Endothelial cell (in vitro differentiated cells): Measurements from ENCODE around the gene NDST1. TPM values are rescaled to one million over a fixed set of nuclear protein-coding genes. Genes with fewer than 3 reads are reported as not detected.

Experiments used
- DNase-seq: peaks from one replicate; pipeline ENCODE4 v3.0.0; 2021; ENCODE audit warnings: low spot score
- H3K27ac Mint-ChIP-seq: one replicate; pipeline ENCODE4 v1.8.0; 2021; ENCODE audit warnings: mixed read lengths, inconsistent platforms; ENCODE audit not compliant: unreplicated experiment
- H3K27me3 Mint-ChIP-seq: one replicate; pipeline ENCODE4 v1.8.0; 2021; ENCODE audit warnings: mild to moderate bottlenecking, moderate library complexity, mixed read lengths, inconsistent platforms; ENCODE audit not compliant: unreplicated experiment
- H3K36me3 Mint-ChIP-seq: one replicate; pipeline ENCODE4 v1.8.0; 2021; ENCODE audit warnings: mild to moderate bottlenecking, low read depth, mixed read lengths, inconsistent platforms; ENCODE audit not compliant: unreplicated experiment
- H3K4me1 Mint-ChIP-seq: one replicate; pipeline ENCODE4 v1.8.0; 2021; ENCODE audit warnings: mild to moderate bottlenecking, mixed read lengths, inconsistent platforms; ENCODE audit not compliant: unreplicated experiment
- H3K4me3 Mint-ChIP-seq: one replicate; pipeline ENCODE4 v1.8.0; 2021; ENCODE audit warnings: mild to moderate bottlenecking, mixed read lengths, inconsistent platforms; ENCODE audit not compliant: unreplicated experiment
- H3K9me3 Mint-ChIP-seq: one replicate; pipeline ENCODE4 v1.8.0; 2021; ENCODE audit warnings: mixed read lengths, inconsistent platforms; ENCODE audit not compliant: unreplicated experiment
- CTCF ChIP-seq: fragments of 200-600 bp; sonication (generic); IDR thresholded peaks from one replicate; pipeline ENCODE4 v1.5.0; 2021; ENCODE audit warnings: antibody characterized with exemption; ENCODE audit not compliant: unreplicated experiment
- total RNA-seq: library from RNA; stranded (reverse); fragmentation: NEBNext Ultra II Directional; extraction: Animal tissue kit (Norgen Biotek cat#: 25700); gene quantifications from one replicate; pipeline ENCODE4 v1.2.1, GENCODE V29; 2021; ENCODE audit not compliant: unreplicated experiment

The NDST1 gene
- total RNA-seq, 1 donor from 2014 or later = 178 TPM

GRCh38 chr5:150561571-150562275, 53.8 kb downstream of the NDST1 start:
- Mint-ChIP-seq H3K27ac (no peak overlapping the region), H3K4me3 (no peak overlapping the region), H3K27me3 (no peaks in the 10 kb centered on the region), H3K36me3 (peaks cover 4% of the 10 kb centered on the region), H3K4me1 (peaks cover 4% of the 10 kb centered on the region), H3K9me3 (no peaks in the 10 kb centered on the region)
- TF ChIP-seq CTCF = no peak
- no peak for DNase-seq

GRCh38 chr5:150562832-150563231, 54.9 kb downstream of the NDST1 start:
- H3K9me3 Mint-ChIP-seq = no peaks in the 10 kb centered on the region
- H3K4me3 Mint-ChIP-seq = no peak overlapping the region
- peaks cover 1% of the 10 kb centered on the region for H3K27me3 Mint-ChIP-seq
- peak; percentile 50 for DNase-seq
- no peak overlapping the region for H3K27ac Mint-ChIP-seq
- peak; percentile 84 for TF ChIP-seq CTCF
- H3K36me3 Mint-ChIP-seq = peaks cover 3% of the 10 kb centered on the region
- H3K4me1 Mint-ChIP-seq = peaks cover 4% of the 10 kb centered on the region

GRCh38 chr5:150565868-150566267, 57.9 kb downstream of the NDST1 start:
- Mint-ChIP-seq H3K36me3 (no peaks in the 10 kb centered on the region), H3K27me3 (peaks cover 1% of the 10 kb centered on the region), H3K4me3 (no peak overlapping the region), H3K27ac (no peak overlapping the region), H3K4me1 (peaks cover 4% of the 10 kb centered on the region), H3K9me3 (no peaks in the 10 kb centered on the region)
- no peak for DNase-seq
- no peak for TF ChIP-seq CTCF

GRCh38 chr5:150567031-150567717, 59.2 kb downstream of the NDST1 start:
- no peak for DNase-seq
- TF ChIP-seq CTCF = no peak
- Mint-ChIP-seq H3K27me3 (peaks cover 1% of the 10 kb centered on the region), H3K27ac (no peak overlapping the region), H3K4me3 (no peak overlapping the region), H3K36me3 (no peaks in the 10 kb centered on the region), H3K9me3 (no peaks in the 10 kb centered on the region), H3K4me1 (peaks cover 2% of the 10 kb centered on the region)

- DNase-seq = no peak
- H3K36me3 Mint-ChIP-seq = no peaks in the 10 kb centered on the region
- H3K9me3 Mint-ChIP-seq = no peaks in the 10 kb centered on the region
- H3K27ac Mint-ChIP-seq = no peak overlapping the region
- TF ChIP-seq CTCF = no peak
- no peaks in the 10 kb centered on the region for H3K4me1 Mint-ChIP-seq
- H3K4me3 Mint-ChIP-seq = no peak overlapping the region
- peaks cover 1% of the 10 kb centered on the region for H3K27me3 Mint-ChIP-seq
Observed at GRCh38 chr5:150568663-150569062, 60.7 kb downstream of the NDST1 start.
